ENCODE data around the gene HUS1.
A peak's percentile ranks its signal among the peaks of the same experiment; 100 is the strongest.
"Not testable (repeated sequence)": the region's sequence is repeated elsewhere in the genome, so short reads cannot be mapped to it uniquely, and the experiment has no call there.

HUS1 gene

GRCh38 chr7:47934831-47935230 lies 44.6 kb downstream of the HUS1 start:
- no peak overlapping the region for H3K4me3 ChIP-seq
- no peak overlapping the region for H3K27ac ChIP-seq

GRCh38 chr7:47933215-47933614 lies 46.2 kb downstream of the HUS1 start:
- no peak overlapping the region for H3K27ac ChIP-seq
- no peak overlapping the region for H3K4me3 ChIP-seq

GRCh38 chr7:47932466-47933037 lies 46.9 kb downstream of the HUS1 start:
- Histone ChIP-seq H3K27ac (peak overlapping the region in 1 of 21 experiments; percentile 4), H3K4me3 (no peak overlapping the region)

- no peak overlapping the region for H3K4me3 ChIP-seq
- H3K27ac ChIP-seq: peak overlapping the region in 1 of 21 experiments; percentile 4
These were observed 47.4 kb downstream of the HUS1 start for GRCh38 chr7:47932016-47932415.

GRCh38 chr7:47931005-47932004 lies 48.1 kb downstream of the HUS1 start:
- Histone ChIP-seq H3K4me3 (no peak overlapping the region), H3K27ac (peak overlapping the region in 1 of 21 experiments; percentile 4)

GRCh38 chr7:47924266-47924665 lies 55.1 kb downstream of the HUS1 start:
- H3K4me3 ChIP-seq: no peak overlapping the region
- H3K27ac ChIP-seq: no peak overlapping the region

- not testable (repeated sequence) for H3K27ac ChIP-seq, H3K4me3 ChIP-seq
These were observed 56.1 kb downstream of the HUS1 start for GRCh38 chr7:47923081-47923875.

- H3K4me3 ChIP-seq: not testable (repeated sequence)
These were observed 62.9 kb downstream of the HUS1 start for GRCh38 chr7:47916514-47916913.

GRCh38 chr7:47915616-47915976 lies 63.8 kb downstream of the HUS1 start:
- no peak overlapping the region for H3K4me3 ChIP-seq
- H3K27ac ChIP-seq: no peak overlapping the region

More at GRCh38 chr7:47916514-47916913, 62.9 kb downstream of the HUS1 start:
- not testable (repeated sequence) for H3K27ac ChIP-seq

- H3K27ac ChIP-seq: peak overlapping the region in 1 of 21 experiments; percentile 7
These were observed 64.4 kb downstream of the HUS1 start for GRCh38 chr7:47914717-47915615.

More at GRCh38 chr7:47914717-47915615, 64.4 kb downstream of the HUS1 start:
- no peak overlapping the region for H3K4me3 ChIP-seq

All from skin epidermis (tissue), 12 donors.